CD4-positive, alpha-beta T cell treated with Interferon alpha-2 for 1 hour (primary cell): ENCODE data around the gene ZC3HAV1.
"Not testable (repeated sequence)": the region's sequence is repeated elsewhere in the genome, so short reads cannot be mapped to it uniquely, and the experiment has no call there.

Source experiments
- DNase-seq, 2 donors: peaks; one replicate each; pipeline ENCODE4 v3.0.0-alpha.2; 2020 to 2022

Gene ZC3HAV1

GRCh38 chr7:139109188-139109982, at the start of gene ZC3HAV1:
Gene ZC3HAV1 (minus strand): TSS chr7:139109720. CDS start chr7:139109331, 389 bp downstream.
- peak; percentile 97 to 98 for DNase-seq

GRCh38 chr7:139153832-139154231, 44.3 kb upstream of the ZC3HAV1 start:
- no peak for DNase-seq

DNA sequence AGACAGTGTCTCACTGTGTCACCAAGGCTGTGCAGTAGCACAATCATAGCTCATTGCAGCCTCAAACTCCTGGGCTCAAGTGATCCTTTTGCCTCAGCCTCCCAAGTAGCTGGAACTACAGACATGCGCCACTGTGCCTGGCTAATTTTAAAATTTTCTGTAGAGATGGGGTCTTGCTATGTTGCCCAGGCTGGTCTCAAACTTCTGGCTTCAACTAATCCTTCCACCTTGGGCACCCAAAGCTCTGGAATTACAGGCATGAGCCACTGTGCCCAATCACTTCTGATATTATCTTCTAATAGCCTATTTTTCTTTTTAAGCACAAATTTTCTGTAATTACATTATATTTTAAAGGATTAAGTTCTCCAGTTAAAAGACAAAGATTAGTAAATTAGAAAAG, 42.6 kb upstream of the ZC3HAV1 start:
- no peak for DNase-seq

DNA sequence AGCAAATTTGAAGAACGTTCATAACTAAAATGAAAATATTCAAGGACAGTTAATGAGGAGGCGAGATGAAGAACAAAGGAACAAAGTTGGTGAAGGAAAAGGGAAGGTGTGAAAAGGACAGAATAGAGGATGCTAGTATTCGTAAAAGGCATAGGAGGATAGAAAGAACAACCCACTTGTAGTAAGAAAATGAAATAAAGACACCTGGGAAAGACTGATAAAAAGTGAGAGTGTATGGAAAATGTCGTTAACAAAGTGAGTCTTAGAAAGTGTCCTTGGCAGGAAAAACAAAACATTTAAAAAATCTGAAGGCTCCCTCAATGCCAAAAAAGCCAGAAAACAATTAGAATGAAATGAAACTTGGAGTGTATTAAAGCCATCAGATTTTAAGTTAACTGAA, 29.6 kb upstream of the ZC3HAV1 start:
- no peak for DNase-seq

DNA sequence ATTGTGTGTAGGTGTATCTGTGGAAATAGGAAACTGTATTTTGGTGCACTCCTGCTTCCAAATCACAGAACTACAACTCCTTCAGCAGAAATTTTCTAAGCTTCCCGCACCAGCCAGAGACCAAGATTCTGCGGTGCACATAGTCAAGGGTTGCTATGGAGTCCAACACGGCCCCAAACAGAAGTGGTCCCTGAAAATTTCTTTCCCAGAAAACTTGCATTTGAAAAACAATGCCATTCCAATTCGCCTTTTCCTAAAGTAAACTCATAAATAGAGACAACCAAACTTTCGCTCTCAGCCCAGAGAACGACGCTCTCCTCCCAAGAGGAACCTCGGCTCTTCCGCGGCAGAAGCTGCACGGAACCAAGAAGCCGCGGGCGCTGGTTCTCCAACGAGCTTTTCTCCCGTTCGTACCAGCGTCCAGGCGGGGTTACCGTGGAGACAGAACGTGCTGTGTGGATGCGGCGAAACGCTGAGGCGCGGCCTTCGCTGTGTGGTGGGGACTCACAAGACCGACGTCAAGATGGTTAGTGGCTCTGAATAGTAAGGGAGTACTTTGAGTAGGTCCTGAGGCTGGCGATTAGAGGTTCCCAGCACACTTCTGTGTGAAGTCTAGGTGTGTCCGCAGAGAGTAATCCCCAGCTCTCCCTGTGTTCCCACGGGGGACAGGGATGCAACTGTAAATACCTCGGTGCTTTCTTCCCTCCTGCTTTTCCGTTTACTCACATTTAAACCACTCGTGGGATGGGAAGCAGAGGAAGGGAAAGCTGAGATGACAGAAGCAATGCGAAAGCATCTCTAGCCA, 24.0 kb upstream of the ZC3HAV1 start:
- peak; percentile 86 to 89 for DNase-seq

- DNase-seq = no peak
Measured at GRCh38 chr7:139132887-139133286, 23.4 kb upstream of the ZC3HAV1 start.

DNA sequence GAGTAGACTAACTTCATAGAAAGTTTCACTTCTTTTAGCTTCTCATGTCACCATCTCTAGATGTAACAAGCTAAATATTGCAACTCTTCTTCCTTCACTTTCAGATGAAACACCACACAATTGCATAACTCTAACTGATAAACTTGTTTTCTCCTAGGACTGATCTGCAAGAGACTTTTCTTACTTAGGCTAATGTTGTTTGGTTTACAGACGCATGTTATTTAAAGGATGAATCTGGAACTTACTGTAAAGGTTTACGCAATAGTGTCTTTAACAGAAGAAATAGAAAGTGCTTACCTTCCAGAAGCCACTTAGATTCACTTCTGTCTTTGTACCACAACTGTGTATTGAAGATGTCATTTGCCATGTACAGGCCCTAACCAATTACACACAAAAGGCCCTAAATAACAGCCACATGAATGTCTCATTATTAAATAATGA, 22.1 kb upstream of the ZC3HAV1 start:
- DNase-seq = no peak

DNA sequence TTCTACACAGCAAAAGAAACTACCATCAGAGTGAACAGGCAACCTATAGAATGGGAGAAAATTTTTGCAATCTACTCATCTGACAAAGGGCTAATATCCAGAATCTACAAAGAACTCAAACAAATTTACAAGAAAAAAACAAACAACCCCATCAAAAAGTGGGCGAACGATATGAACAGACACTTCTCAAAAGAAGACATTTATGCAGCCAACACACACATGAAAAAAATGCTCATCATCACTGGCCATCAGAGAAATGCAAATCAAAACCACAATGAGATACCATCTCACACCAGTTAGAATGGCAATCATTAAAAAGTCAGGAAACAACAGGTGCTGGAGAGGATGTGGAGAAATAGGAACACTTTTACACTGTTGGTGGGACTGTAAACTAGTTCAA, 20.3 kb upstream of the ZC3HAV1 start:
- not testable (repeated sequence) for DNase-seq

- DNase-seq = peak in 1 of 2 donors; percentile 45
Measured at GRCh38 chr7:139127648-139128047, 18.1 kb upstream of the ZC3HAV1 start.

DNA sequence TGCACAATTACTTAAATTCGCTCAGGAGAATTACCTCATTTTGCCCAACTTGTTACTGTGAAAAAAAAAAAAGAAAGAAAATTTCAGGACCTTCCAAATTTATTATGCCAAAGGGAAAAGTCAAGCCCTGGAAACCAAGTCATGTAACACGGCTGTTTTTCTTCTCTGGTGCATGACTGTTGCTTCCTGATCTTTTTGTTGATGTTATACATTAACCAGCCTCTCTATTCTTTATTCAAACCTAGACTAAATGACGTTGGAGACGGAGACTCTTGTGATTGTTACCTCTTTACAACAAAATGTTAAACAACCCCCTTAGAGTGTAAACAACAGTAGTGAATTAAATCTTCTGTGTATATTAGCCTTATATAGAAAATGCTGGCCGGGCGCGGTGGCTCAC, 16.1 kb upstream of the ZC3HAV1 start:
- DNase-seq = no peak

DNA sequence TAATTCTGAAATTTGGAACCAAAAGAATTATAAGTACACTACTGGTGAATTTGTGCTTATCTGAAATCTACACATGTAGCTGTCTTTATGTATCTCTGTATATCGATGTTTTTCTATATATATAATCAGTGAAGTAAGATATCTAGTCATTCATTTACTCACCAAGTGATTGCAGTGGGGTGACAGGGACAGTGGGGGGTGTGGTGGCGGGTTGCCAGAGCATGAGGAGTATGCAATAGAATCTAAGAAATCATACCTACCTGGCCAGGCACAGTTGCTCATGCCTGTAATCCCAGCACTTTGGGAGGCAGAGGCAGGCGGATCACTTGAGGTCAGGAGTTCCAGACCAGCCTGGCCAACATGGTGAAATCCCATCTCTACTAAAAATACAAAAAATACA, 15.5 kb upstream of the ZC3HAV1 start:
- not testable (repeated sequence) for DNase-seq

- no peak for DNase-seq
Measured at GRCh38 chr7:139124084-139124914, 14.8 kb upstream of the ZC3HAV1 start.

DNA sequence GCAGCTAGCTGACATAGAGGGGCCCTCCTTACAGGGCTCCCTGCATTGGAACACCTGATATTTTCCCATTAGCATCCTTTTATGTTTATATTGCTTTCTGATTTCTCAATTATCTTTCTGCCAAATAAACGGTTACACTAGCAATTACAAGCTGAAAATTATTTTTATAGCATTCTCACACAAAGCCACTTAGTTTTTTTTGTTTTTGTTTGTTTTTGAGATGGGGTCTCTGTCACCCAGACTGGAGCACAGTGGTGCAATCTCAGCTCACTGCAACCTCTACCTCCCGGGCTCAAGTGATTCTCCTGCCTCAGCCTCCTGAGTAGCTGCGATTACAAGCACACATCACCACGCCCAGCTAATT, 9.9 kb upstream of the ZC3HAV1 start:
- DNase-seq = no peak

GRCh38 chr7:139118805-139119485, 9.4 kb upstream of the ZC3HAV1 start:
- peak; percentile 46 to 51 for DNase-seq

- peak in 1 of 2 donors; percentile 17 for DNase-seq
Measured at GRCh38 chr7:139118234-139118804, 8.8 kb upstream of the ZC3HAV1 start.

GRCh38 chr7:139117599-139118233, 8.2 kb upstream of the ZC3HAV1 start:
- no peak for DNase-seq

GRCh38 chr7:139116999-139117398, 7.5 kb upstream of the ZC3HAV1 start:
- DNase-seq = no peak

DNA sequence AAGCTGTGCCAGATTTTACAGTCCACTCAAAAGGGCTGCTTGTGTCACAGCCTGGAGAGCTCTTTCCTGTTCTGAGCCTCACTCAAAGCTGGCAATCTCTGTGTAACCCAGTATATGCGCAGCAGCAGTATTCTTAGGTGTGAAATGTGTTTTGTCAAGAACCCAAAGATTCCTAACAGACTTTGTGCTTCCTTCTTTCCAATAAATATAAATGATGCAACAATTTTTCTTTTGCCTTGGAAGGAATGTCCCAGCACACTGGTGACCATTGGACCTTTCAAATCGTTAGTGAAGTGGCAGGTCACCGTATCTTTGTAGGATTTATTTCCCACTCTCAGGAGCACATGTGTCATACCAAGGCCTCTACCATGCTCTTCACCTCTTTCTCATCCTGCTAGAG, 5.6 kb upstream of the ZC3HAV1 start:
- no peak for DNase-seq

DNA sequence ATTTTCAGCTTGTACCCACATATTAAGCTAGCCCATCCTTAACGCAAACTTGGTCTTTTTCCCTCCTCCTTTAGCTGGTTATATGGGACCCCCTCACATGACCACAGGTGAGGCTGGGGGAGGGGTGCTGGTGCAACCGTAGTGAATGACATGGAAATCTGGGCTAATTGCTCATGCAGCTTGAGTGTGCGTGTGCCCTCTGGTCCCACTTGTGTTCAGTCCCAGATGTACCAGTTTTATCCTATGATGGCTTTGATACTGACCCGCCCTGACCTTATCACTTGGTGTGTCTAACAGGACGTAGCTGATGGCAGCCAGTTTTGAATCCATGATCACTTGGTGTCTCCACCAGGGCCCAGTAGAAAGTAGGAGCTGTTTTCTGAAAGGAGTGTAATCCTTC, 5.1 kb upstream of the ZC3HAV1 start:
- DNase-seq = no peak

GRCh38 chr7:139114018-139114417, 4.5 kb upstream of the ZC3HAV1 start:
- no peak for DNase-seq

DNA sequence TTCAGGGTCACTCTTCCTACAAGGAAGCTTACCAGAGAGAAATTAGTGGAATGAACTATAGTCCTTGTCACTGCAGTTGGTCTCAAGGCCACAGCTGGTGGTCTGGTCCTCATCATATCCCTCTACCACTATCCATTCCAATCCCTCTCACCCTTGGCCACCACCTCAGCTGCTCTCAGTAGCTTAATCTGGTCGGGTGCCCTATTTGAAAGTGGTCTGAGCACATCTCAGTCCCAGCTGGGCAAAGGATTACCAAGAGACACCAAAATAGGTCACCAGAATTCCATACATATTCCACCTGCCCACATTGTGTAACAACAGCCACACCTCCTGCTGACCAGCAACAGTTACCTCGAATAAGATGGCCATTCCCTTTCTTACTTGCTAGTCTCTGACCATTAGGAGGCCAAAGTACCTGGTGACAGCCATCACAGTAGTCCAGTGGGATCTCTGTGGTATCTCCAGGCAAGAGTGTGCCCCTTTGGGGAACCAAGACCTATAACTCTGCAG, 3.3 kb upstream of the ZC3HAV1 start:
- DNase-seq = no peak
